Muscle layer of duodenum (tissue), 2 donors: ENCODE results near the gene SCARB2.

Experiments used
- H3K27ac ChIP-seq: one replicate; pipeline ENCODE4 v1.7.0; 2013; ENCODE audit warnings: mild to moderate bottlenecking, low read length
- H3K27me3 ChIP-seq: one replicate; pipeline ENCODE4 v1.7.0; 2013; ENCODE audit warnings: low read depth, mild to moderate bottlenecking, control low read depth, low read length
- H3K36me3 ChIP-seq, 2 donors: one replicate each; pipeline ENCODE4 v1.7.0; 2013; ENCODE audit warnings: low read length in 2 of 2, control low read depth in 1 of 2, mild to moderate bottlenecking in 1 of 2; ENCODE audit not compliant: insufficient read depth in 2 of 2, control insufficient read depth in 1 of 2
- H3K4me1 ChIP-seq, 2 donors: one replicate each; pipeline ENCODE4 v1.7.0; 2013; ENCODE audit warnings: low read length in 2 of 2, mild to moderate bottlenecking in 2 of 2, control low read depth in 1 of 2, moderate library complexity in 1 of 2; ENCODE audit not compliant: insufficient read depth in 2 of 2, control insufficient read depth in 1 of 2
- H3K4me3 ChIP-seq, 2 donors: one replicate each; pipeline ENCODE4 v1.7.0; 2013; ENCODE audit warnings: low read length in 2 of 2, low read depth in 1 of 2, mild to moderate bottlenecking in 1 of 2
- H3K9me3 ChIP-seq, 2 donors: one replicate each; pipeline ENCODE4 v1.7.0; 2013; ENCODE audit warnings: low read length in 2 of 2, control low read depth in 1 of 2, mild to moderate bottlenecking in 1 of 2; ENCODE audit not compliant: control insufficient read depth in 1 of 2
- donor health status: healthy.

Gene SCARB2

GRCh38 chr4:76197971-76198410, 15.6 kb downstream of the SCARB2 start:
- peaks cover 63 to 64% of the 10 kb centered on the region in 2 donors for H3K4me1 ChIP-seq
- peaks cover 16 to 28% of the 10 kb centered on the region in 2 donors for H3K36me3 ChIP-seq
- H3K27ac ChIP-seq: peak overlapping the region; percentile 84
- H3K4me3 ChIP-seq: peak overlapping the region; percentile 7 to 17
- no peaks in the 10 kb centered on the region for H3K9me3 ChIP-seq
- H3K27me3 ChIP-seq: no peaks in the 10 kb centered on the region

- Histone ChIP-seq H3K27me3 (no peaks in the 10 kb centered on the region), H3K36me3 (peaks cover 24 to 30% of the 10 kb centered on the region in 2 donors), H3K9me3 (no peaks in the 10 kb centered on the region), H3K4me3 (no peak overlapping the region), H3K27ac (peak overlapping the region; percentile 84), H3K4me1 (peaks cover 62 to 64% of the 10 kb centered on the region in 2 donors)
Observed at GRCh38 chr4:76197031-76197743, 16.4 kb downstream of the SCARB2 start.

DNA sequence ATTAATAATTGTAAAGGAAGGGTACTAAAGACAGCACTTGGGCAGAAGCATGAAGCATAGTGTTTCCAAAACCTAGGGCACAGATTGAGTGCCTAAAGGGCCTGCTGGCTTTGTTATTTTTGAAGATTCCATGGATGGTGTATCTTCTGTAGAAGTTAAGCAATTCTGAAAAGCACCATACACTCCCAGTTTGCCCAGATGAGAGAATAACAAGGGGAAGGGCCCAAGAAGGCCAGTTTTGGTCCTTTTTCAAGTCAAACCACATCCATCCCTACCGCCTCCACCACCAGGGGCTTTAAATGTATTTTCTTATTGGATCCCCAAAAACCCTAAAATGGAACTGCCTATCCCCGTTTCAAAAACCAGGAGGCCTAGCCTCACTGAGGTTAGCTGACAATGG, 17.2 kb downstream of the SCARB2 start:
- H3K27ac ChIP-seq: peak overlapping the region; percentile 84

DNA sequence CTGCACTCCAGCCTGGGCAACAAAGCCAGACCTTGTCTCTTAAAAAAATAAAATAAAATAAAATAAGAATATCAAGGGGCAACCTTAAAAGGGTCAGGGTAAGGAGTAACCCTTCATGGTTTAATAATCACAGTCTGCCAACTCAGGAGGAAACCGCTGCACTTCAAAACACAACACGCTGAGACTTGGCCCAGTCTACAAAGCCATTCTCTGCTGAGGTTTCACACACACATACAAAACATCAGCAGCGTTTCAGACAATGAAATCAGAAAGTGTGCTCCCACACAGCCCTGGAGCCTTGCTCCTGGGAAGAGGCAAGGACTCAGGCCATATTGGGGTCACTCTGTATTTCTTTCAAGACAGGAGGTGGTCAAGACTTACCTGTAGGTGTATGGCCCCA, 18.3 kb downstream of the SCARB2 start:
- Histone ChIP-seq H3K4me3 (no peak overlapping the region), H3K27me3 (no peaks in the 10 kb centered on the region), H3K36me3 (peaks cover 28 to 33% of the 10 kb centered on the region in 2 donors), H3K4me1 (peaks cover 46 to 48% of the 10 kb centered on the region in 2 donors), H3K27ac (peak overlapping the region; percentile 40), H3K9me3 (no peaks in the 10 kb centered on the region)

More for the DNA sequence above, 17.2 kb downstream of the SCARB2 start:
- Histone ChIP-seq H3K9me3 (no peaks in the 10 kb centered on the region), H3K27me3 (no peaks in the 10 kb centered on the region), H3K4me3 (no peak overlapping the region), H3K36me3 (peaks cover 28 to 33% of the 10 kb centered on the region in 2 donors), H3K4me1 (peaks cover 56 to 59% of the 10 kb centered on the region in 2 donors)

DNA sequence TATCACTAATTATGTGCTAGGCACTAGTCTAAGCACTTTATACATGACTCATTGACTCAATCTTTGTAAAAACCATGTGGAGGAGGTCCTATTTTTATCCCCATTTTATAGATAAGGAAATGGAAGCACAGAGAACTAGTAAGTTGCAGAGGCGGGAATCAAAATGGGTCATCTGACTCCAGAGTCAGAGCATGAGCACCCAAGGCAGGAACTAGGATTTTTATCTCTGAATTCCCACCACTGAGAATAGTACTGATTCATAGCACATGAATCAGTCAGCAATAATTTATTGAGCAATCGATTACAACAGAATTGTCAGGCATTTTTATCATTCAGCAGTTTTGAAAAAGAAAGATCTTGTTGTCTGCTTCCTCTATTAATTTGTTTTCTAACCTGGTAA, 19.3 kb downstream of the SCARB2 start:
- Histone ChIP-seq H3K27ac (peak overlapping the region; percentile 46), H3K36me3 (peaks cover 28 to 33% of the 10 kb centered on the region in 2 donors)

DNA sequence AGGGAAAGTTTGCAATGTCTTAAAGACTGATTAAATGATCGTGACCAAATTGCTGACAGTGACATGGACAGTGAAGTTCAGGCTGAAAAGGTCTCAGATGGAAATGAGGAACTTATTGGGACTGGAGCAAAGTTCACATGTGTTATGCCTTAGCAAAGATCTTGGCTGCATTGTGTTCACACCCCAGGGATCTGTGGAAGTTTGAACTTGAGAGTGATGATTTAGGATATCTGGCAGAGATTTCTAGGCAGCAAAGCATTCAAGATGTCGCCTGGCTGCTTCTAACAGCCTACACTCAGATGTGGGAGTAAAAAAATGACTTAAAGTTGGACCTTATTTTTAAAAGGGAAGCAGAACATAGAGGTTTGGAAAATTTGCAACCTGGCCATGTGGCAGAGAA, 21.4 kb downstream of the SCARB2 start:
- Histone ChIP-seq H3K9me3 (no peaks in the 10 kb centered on the region), H3K36me3 (peaks cover 28 to 31% of the 10 kb centered on the region in 2 donors), H3K27ac (no peak overlapping the region), H3K4me3 (no peak overlapping the region), H3K4me1 (peaks cover 19 to 21% of the 10 kb centered on the region in 2 donors), H3K27me3 (no peaks in the 10 kb centered on the region)

More for the DNA sequence above, 19.3 kb downstream of the SCARB2 start:
- H3K4me3 ChIP-seq: no peak overlapping the region
- H3K4me1 ChIP-seq: peaks cover 37 to 38% of the 10 kb centered on the region in 2 donors
- no peaks in the 10 kb centered on the region for H3K27me3 ChIP-seq
- H3K9me3 ChIP-seq: no peaks in the 10 kb centered on the region

- H3K4me1 ChIP-seq: peaks cover 0 to 11% of the 10 kb centered on the region in 2 donors
- no peaks in the 10 kb centered on the region for H3K9me3 ChIP-seq
- peaks cover 10 to 17% of the 10 kb centered on the region in 2 donors for H3K36me3 ChIP-seq
- no peak overlapping the region for H3K4me3 ChIP-seq
- H3K27me3 ChIP-seq: no peaks in the 10 kb centered on the region
- H3K27ac ChIP-seq: no peak overlapping the region
Observed at GRCh38 chr4:76188557-76188956, 25.1 kb downstream of the SCARB2 start.

GRCh38 chr4:76188149-76188548, 25.5 kb downstream of the SCARB2 start:
- no peak overlapping the region for H3K27ac ChIP-seq

DNA sequence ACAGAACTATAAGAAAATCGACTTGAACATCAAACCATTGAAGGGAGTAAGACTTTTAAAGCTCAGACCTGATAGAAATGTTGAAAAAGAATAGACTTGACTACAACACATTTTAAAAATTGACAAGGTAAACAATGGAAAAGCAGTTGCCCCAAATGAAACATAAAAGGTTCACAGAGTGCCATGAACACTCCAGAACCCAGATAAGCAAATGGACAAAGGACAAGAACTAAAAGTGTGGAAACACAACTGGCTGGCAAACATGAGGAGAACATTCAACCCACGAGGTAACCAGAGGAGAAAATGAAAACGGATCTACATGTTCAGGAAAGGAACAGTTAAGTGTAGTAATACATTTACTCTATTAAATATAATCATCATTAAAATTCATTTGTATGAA, 26.5 kb downstream of the SCARB2 start:
- no peak overlapping the region for H3K4me3 ChIP-seq
- H3K36me3 ChIP-seq: peaks cover 3 to 7% of the 10 kb centered on the region in 2 donors
- no peaks in the 10 kb centered on the region for H3K9me3 ChIP-seq
- peaks cover 0 to 11% of the 10 kb centered on the region in 2 donors for H3K4me1 ChIP-seq
- H3K27me3 ChIP-seq: no peaks in the 10 kb centered on the region
- H3K27ac ChIP-seq: no peak overlapping the region

More at GRCh38 chr4:76188149-76188548, 25.5 kb downstream of the SCARB2 start:
- peaks cover 6 to 14% of the 10 kb centered on the region in 2 donors for H3K36me3 ChIP-seq
- H3K4me3 ChIP-seq: no peak overlapping the region
- H3K9me3 ChIP-seq: no peaks in the 10 kb centered on the region
- peaks cover 0 to 11% of the 10 kb centered on the region in 2 donors for H3K4me1 ChIP-seq
- H3K27me3 ChIP-seq: no peaks in the 10 kb centered on the region

- H3K4me1 ChIP-seq: peaks cover 0 to 15% of the 10 kb centered on the region in 2 donors
- no peaks in the 10 kb centered on the region for H3K9me3 ChIP-seq
- no peaks in the 10 kb centered on the region for H3K27me3 ChIP-seq
- no peak overlapping the region for H3K27ac ChIP-seq
- H3K4me3 ChIP-seq: no peak overlapping the region
- peaks cover 8 to 12% of the 10 kb centered on the region in 2 donors for H3K36me3 ChIP-seq
Observed at GRCh38 chr4:76182463-76182862, 31.2 kb downstream of the SCARB2 start.

- no peak overlapping the region for H3K4me3 ChIP-seq
- peaks cover 0 to 15% of the 10 kb centered on the region in 2 donors for H3K4me1 ChIP-seq
- H3K36me3 ChIP-seq: peaks cover 18 to 32% of the 10 kb centered on the region in 2 donors
- no peaks in the 10 kb centered on the region for H3K9me3 ChIP-seq
- H3K27me3 ChIP-seq: no peaks in the 10 kb centered on the region
- H3K27ac ChIP-seq: no peak overlapping the region
Observed at GRCh38 chr4:76179398-76180318, 34.0 kb downstream of the SCARB2 start.
